ENCODE data around the gene SLC5A6.
A peak's percentile ranks its signal among the peaks of the same experiment; 100 is the strongest.

SLC5A6 gene

GRCh38 chr2:27236136-27236535 is 24.1 kb upstream of the SLC5A6 start:
- DNase-seq = no peak

GRCh38 chr2:27233341-27233740 is 21.3 kb upstream of the SLC5A6 start:
- no peak for DNase-seq

GRCh38 chr2:27231921-27232320 is 19.9 kb upstream of the SLC5A6 start:
- DNase-seq = no peak

GRCh38 chr2:27227501-27227900 is 15.4 kb upstream of the SLC5A6 start:
- DNase-seq = no peak

GRCh38 chr2:27225526-27225925 is 13.5 kb upstream of the SLC5A6 start:
- no peak for DNase-seq

GRCh38 chr2:27223416-27223815 is 11.3 kb upstream of the SLC5A6 start:
- DNase-seq = no peak

- DNase-seq = no peak
Observed at GRCh38 chr2:27222407-27222806, 10.3 kb upstream of the SLC5A6 start.

GRCh38 chr2:27221166-27221565 is 9.1 kb upstream of the SLC5A6 start:
- no peak for DNase-seq

- DNase-seq = no peak
Observed at GRCh38 chr2:27220091-27220490, 8.0 kb upstream of the SLC5A6 start.

GRCh38 chr2:27219091-27219490 is 7.0 kb upstream of the SLC5A6 start:
- no peak for DNase-seq

- DNase-seq = no peak
Observed at GRCh38 chr2:27218614-27219013, 6.5 kb upstream of the SLC5A6 start.

- DNase-seq = peak; percentile 96
Observed at GRCh38 chr2:27217173-27218121, 5.4 kb upstream of the SLC5A6 start, which contains the start of gene CAD. TSS of gene CAD (plus strand) at chr2:27217369. CDS start at chr2:27217552, 183 bp downstream.

- no peak for DNase-seq
Observed at GRCh38 chr2:27216416-27217137, 4.5 kb upstream of the SLC5A6 start.

- DNase-seq = no peak
Observed at GRCh38 chr2:27214941-27215340, 2.9 kb upstream of the SLC5A6 start.

- peak; percentile 79 for DNase-seq
Observed at GRCh38 chr2:27212626-27213471, 781 bp upstream of the SLC5A6 start.

- DNase-seq = no peak
Observed at GRCh38 chr2:27211241-27211942, 676 bp downstream of the SLC5A6 start.

- peak; percentile 38 for DNase-seq
Observed at GRCh38 chr2:27209621-27210401, 2.3 kb downstream of the SLC5A6 start.

GRCh38 chr2:27208486-27209050 is 3.5 kb downstream of the SLC5A6 start:
- DNase-seq = peak; percentile 27

GRCh38 chr2:27206346-27206745 is 5.7 kb downstream of the SLC5A6 start:
- DNase-seq = no peak

GRCh38 chr2:27205206-27205605 is 6.9 kb downstream of the SLC5A6 start:
- no peak for DNase-seq

- DNase-seq = no peak
Observed at GRCh38 chr2:27204566-27204965, 7.5 kb downstream of the SLC5A6 start.

Data from activated effector memory CD4-positive, alpha-beta T cell treated with anti-CD3 and anti-CD28 coated beads, Interleukin-2, amount 50 U/mL, for 16 hours (primary cell).